ENCODE results near the gene REEP5.

REEP5 gene

GRCh38 chr5:112833971-112834370, 88.1 kb downstream of the REEP5 start:
- DNase-seq (ENCODE audit: low read depth): no peak

- no peak for DNase-seq (ENCODE audit: low read depth)
Measured at GRCh38 chr5:112830378-112830777, 91.6 kb downstream of the REEP5 start.
